ENCODE measurements around the gene DLX2. TPM values are rescaled to one million over a fixed set of nuclear protein-coding genes. Genes with fewer than 3 reads are reported as not detected.

The DLX2 gene
- total and polyA plus RNA-seq, 2 of the 13 experiments (the other 11 are each of a cell fraction or from before 2014, with no cell fraction given), result 0.07 to 0.15 TPM

GRCh38 chr2:172102391-172103359, at the start of gene DLX2 (continued):
- TF ChIP-seq ZNF646 (CRISPR knock-in tag; IDR thresholded peaks at IDR 0.05), result peak; percentile 1; the same call in 1 of the 2 replicates
- peak; percentile 96 for TF ChIP-seq MXD3 (CRISPR knock-in tag; IDR thresholded peaks at IDR 0.05)
- TF ChIP-seq ZNF256 (CRISPR knock-in tag; conservative IDR thresholded peaks at IDR 0.05), result peak; percentile 96
- no peak for TF ChIP-seq EZH2 (conservative IDR thresholded peaks at IDR 0.05; ENCODE audit: low read depth, low read length)
- TF ChIP-seq SP5 (CRISPR knock-in tag; IDR thresholded peaks at IDR 0.05; ENCODE audit: borderline replicate concordance, low read depth), result peak; percentile 40; the same call in 1 of the 2 replicates
- peak; percentile 49; the same call in 1 of the 2 replicates for TF ChIP-seq ZNF83 (CRISPR knock-in tag; IDR thresholded peaks at IDR 0.05; ENCODE audit: borderline replicate concordance)
- 0 out of 2 replicates have a peak, but pooled peaks have one; percentile 31 for TF ChIP-seq ZBTB44 (CRISPR knock-in tag; IDR thresholded peaks at IDR 0.05)
- TF ChIP-seq THYN1 (CRISPR knock-in tag; IDR thresholded peaks at IDR 0.05; ENCODE audit: borderline replicate concordance, low read depth), result no peak
- TF ChIP-seq ZNF224 (CRISPR knock-in tag; IDR thresholded peaks at IDR 0.05), result no peak
- peak; percentile 98 for TF ChIP-seq KLF15 (CRISPR knock-in tag; IDR thresholded peaks at IDR 0.05; ENCODE audit: borderline replicate concordance)
- peak; percentile 99 for TF ChIP-seq NKX3-1 (CRISPR knock-in tag; IDR thresholded peaks at IDR 0.05)
